Coronary artery (tissue), 2 donors: Measurements from ENCODE around the gene CADPS.

Experiments
- DNase-seq: peaks from one replicate; pipeline ENCODE4 v3.0.0-alpha.2; 2017; ENCODE audit warnings: low spot score
- H3K27ac ChIP-seq, 2 donors: fragments of 200-600 bp; sonication (generic); one replicate each; pipeline ENCODE4 v1.5.1; 2016 to 2019
- H3K4me3 ChIP-seq: fragments of 200-600 bp; sonication (generic); 2 replicates; pipeline ENCODE4 v1.5.1; 2016; ENCODE audit warnings: mild to moderate bottlenecking, moderate library complexity
- TF ChIP-seq, protein P1 (sequence below): fragments of 200-600 bp; sonication (generic); IDR thresholded peaks from one replicate; pipeline ENCODE4 v1.5.1; 2019; ENCODE audit warnings: antibody characterized with exemption

Gene CADPS

DNA sequence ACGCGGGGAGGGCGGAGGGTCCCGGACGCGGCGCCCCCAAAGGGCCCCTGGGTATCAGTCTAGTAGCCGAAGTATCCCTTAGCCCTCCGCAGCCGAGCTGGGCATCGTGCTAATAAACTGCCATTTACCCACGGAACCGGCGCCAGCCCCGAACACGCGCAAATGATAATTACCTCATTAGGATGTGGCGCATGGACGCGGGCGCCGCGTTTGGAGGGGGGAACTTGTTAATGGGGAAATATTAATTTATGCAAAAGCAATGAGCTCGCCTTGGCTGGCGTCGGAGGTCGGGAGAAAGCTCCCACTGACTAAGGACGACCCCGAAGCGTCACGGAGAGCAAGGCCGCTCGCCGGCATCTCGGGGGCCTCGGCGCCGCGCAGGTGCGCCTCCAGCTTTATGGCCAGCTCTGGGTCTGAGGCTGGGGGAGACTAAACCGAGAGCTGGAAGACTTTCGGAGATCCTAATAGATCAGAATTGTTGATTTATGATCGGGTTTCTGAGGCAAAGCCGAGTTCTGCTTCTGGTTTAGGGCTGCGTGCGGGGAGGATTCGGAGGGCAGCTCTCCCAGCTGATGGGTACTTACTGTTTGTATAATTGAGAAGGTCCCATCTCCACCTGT is 501.4 kb downstream of the CADPS start:
- Histone ChIP-seq H3K27ac (no peak overlapping the region), H3K4me3 (peak overlapping the region; percentile 67)
- TF ChIP-seq, protein P1, sequence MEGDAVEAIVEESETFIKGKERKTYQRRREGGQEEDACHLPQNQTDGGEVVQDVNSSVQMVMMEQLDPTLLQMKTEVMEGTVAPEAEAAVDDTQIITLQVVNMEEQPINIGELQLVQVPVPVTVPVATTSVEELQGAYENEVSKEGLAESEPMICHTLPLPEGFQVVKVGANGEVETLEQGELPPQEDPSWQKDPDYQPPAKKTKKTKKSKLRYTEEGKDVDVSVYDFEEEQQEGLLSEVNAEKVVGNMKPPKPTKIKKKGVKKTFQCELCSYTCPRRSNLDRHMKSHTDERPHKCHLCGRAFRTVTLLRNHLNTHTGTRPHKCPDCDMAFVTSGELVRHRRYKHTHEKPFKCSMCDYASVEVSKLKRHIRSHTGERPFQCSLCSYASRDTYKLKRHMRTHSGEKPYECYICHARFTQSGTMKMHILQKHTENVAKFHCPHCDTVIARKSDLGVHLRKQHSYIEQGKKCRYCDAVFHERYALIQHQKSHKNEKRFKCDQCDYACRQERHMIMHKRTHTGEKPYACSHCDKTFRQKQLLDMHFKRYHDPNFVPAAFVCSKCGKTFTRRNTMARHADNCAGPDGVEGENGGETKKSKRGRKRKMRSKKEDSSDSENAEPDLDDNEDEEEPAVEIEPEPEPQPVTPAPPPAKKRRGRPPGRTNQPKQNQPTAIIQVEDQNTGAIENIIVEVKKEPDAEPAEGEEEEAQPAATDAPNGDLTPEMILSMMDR = no peak
- no peak for DNase-seq

DNA sequence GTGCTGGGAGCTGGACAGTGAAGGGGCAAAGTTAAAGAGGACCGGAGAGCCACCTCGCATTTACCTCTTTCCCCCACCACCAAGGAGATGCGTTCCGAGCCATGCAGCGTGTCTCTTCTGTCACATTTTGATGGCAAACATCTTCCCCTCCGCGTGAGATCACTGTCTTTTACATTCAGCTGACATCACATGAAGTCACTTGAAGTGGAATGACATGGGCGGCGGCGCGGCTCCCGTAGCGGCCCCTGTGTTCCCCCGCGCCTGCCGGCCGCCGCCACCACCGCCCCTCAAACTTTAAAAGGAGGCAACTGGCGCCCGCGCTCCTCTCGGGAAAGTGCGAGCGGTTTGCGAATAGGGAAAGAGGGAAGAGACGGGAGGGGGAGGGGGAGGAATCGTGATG is 502.0 kb downstream of the CADPS start, which contains the start of gene FEZF2:
FEZF2 (minus strand) TSS at position 336 of the 400 bp plus-strand sequence. CDS start 682 bp downstream, outside the sequence.
- TF ChIP-seq, protein P1 = no peak
- H3K27ac ChIP-seq = no peak within 1 kb of the TSS
- peak within 1 kb of the TSS; percentile 67 for H3K4me3 ChIP-seq
- DNase-seq = no peak

DNA sequence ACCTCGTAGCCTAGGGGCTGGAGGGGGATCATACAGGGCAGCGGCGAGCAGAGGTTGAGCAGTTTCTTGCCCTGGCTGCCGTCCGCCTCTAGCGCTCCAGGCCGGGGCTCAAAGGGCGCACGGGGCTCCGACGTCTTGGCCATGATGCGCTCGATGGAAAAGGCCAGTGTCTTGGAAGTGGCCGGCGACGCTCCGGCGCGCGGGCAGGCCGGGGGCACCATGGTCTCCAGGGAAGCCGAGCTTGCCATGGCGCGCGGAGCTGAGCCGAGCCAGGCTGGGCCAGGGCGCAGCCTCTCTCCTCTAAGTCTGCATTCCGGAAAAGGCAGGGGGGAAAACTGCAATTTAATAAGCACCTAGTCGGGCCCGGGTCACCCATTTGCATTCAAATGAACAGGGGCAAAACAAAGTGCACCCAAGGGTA is 502.6 kb downstream of the CADPS start:
- TF ChIP-seq, protein P1 = no peak
- Histone ChIP-seq H3K27ac (no peak overlapping the region), H3K4me3 (peak overlapping the region; percentile 67)
- no peak for DNase-seq

DNA sequence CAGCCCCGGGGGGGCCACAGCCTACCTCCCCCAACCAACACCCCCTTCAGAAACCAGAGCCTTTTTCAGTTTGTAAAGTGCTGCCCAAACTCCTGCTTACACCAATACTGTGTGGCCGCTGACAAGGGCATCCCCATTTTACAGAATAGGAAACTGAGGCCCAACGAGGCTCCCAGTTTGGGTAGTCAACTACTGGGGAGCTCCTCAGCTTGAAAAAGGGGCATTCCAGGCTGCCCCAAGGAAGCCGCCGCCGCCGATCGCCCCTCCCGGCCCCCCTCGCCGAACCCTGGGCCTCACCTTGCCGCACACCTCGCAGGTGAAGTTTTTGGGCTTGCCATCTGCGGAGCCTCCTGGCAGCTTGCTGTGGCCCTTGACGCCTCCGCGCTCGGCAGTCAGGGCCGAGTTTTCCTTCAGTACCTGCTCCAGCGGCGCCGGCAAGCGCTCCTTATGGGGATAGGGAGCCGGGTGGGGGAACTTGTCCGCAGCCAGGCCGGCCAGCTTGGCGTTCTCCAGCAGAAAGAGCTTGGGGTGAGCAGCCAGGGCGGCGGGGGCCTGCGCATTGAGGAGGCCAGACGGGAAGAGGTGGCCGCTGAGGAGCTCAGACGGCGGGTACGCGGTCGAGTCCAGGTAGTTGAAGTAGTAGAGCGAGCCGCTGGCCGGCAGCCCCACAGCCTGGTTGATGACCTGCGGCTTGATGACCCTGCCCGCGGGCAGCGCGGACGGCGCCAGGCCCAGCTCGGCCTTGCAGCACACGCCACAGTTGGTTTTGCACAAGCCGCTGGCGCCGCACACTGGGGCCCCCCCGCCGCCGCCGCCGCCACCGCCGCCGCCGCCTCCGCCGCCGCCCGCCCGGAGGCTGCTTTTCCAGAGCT is 503.3 kb downstream of the CADPS start:
- no peak overlapping the region for H3K27ac ChIP-seq
- H3K4me3 ChIP-seq = peak overlapping the region; percentile 67
- TF ChIP-seq, protein P1 = no peak
- DNase-seq = no peak

DNA sequence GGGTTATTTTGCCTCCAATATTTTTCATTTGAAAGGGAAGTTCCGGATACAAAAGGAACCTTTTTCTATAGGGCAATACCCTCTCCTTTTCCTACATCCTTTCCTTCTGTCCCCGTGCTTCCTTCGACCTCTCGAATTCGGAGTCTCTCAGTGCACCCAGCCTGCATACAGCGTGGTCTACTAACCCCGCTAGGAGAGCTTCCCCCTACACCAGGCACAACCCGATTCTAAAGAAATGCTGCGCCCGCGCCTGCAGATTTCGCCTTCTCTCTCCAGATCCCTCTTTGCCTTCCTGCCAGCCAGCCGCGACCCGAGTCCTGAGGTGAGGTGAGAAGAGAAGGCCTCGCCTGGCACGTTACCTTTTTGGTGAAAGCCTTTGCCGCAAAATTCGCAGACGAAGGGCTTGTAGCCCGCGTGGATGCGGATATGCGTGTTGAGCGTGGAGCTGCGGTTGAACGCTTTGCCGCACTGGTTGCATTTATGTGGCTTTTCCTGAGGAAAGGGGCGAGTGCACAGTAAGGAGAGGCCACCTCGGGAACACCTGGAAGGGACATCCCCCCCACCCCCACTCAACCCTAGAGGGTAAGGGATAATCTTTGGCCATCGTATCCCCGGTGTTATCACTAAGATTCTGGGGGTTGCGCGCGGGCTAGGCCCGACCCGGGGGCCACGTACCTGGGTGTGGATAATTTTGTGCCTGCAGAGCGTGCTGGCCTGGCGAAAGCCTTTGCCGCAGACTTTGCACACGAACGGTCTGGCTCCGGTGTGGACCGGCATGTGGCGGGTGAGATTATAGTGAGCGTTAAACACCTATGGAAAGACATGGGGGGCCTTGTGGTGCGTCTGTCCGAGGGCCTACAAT is 504.1 kb downstream of the CADPS start:
- TF ChIP-seq, protein P1 = no peak
- H3K4me3 ChIP-seq = no peak overlapping the region
- H3K27ac ChIP-seq = no peak overlapping the region
- no peak for DNase-seq

DNA sequence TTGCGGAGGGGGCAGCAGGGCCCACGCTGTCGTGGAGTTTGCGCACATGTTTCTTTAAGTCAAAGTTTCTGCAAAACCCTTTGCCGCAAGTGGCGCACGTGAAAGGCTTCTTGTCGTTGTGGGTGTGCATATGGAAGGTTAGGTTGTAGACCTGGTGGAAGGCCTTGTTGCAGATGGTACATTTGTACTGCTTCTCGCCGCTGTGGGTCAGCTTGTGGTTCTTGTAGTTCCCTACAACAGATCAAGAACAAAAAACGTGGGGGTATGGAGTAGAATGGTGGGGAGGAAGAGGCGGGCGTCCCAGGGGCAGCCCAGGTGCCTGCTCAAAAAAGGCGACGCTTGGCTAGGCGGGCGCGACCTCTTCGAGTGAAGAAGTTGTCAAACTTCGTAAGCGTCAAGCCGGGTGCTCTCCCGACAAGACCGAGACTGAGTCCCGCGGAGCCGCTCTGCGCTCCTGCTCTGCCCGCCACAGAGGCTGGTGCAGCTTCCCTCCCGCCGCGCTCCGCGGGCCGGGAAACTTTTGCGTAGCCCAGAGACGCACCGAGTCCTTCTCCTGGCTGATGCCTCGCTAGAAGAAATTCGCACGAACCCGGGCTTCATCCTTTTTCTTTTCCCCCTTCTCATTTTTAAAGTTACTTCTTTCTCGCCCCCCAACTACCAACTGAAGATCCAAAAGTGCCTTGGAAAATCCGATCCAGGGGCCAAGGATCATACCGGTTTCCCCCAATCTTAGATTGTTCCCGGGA is 504.9 kb downstream of the CADPS start:
- Histone ChIP-seq H3K4me3 (no peak overlapping the region), H3K27ac (no peak overlapping the region)
- no peak for DNase-seq
- TF ChIP-seq, protein P1 = no peak
